ENCODE results near the gene RNF212. TPM values are rescaled to one million over a fixed set of nuclear protein-coding genes. Genes with fewer than 3 reads are reported as not detected.

Gene RNF212
- total RNA-seq, 2 experiments from 2014 or later = 0.88 to 1.0 TPM

DNA sequence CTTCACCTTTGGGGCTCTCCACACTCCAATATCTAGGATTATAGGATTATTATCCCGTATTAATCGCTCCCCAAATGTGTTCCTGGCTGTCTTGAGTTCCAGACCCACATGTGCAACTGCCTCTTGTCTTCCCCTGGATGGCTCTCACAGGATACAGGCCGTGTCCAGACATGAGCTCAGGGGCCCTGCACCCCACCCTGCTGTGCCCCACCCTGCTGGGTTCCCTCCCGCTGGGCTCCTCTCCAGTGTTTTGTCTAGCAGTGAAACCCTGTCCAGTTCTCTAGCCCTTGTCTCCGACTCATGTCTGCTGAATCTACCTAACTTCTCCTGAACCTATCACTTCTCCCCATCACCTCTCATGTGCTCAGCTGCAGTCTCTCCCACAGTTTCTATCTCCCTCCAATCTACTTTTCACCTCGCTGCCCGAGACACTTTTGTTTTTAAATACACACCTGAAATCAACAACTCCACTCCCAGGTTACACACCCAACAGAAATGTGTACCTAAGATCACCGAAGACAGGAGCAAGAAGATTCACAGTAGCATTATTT lies 2.0 kb downstream of the RNF212 start:
- ChIA-PET CTCF (no interaction called here), POLR2A (no interaction called here)
- H3K27ac Mint-ChIP-seq = no peak overlapping the region
- no peaks in the 10 kb centered on the region for H3K9me3 Mint-ChIP-seq
- H3K4me1 Mint-ChIP-seq = no peaks in the 10 kb centered on the region
- no peak for DNase-seq
- no peak overlapping the region for H3K4me3 Mint-ChIP-seq
- peaks cover 19% of the 10 kb centered on the region for H3K27me3 Mint-ChIP-seq
- H3K36me3 Mint-ChIP-seq (ENCODE audit: low read depth) = no peaks in the 10 kb centered on the region

DNA sequence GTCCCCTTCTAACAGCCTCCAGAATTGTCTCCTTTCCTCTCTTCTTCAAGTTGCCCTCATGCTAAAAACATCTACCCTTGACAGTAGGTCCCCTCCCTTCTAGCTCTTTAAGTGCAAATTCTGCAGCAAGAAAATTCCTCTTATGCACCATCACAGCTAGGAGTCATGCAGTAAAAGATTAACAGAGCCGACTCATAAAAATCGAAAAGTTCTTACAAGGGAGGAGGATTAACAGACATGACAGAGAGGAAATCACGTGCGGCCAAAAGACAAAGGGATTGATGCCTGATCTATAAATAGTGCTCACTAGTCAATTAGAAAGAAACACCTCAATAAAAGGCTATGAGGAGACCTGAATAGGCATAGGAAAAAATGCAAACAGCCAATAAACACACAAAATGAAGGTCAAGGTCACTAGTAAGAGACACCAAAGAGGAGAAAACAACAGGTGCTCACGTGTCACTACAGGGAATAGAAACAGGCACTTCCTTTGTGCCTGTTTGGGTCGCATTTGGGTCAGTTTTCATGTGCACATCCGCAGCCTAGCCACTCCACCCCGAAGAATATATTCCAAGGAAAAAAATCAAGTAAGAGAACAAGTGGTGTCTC lies 3.4 kb downstream of the RNF212 start:
- no peak overlapping the region for H3K27ac Mint-ChIP-seq
- no peak overlapping the region for H3K4me3 Mint-ChIP-seq
- no peaks in the 10 kb centered on the region for H3K4me1 Mint-ChIP-seq
- no peaks in the 10 kb centered on the region for H3K9me3 Mint-ChIP-seq
- no peaks in the 10 kb centered on the region for H3K36me3 Mint-ChIP-seq (ENCODE audit: low read depth)
- ChIA-PET POLR2A (no interaction called here), CTCF (no interaction called here)
- peaks cover 16% of the 10 kb centered on the region for H3K27me3 Mint-ChIP-seq
- DNase-seq = no peak

DNA sequence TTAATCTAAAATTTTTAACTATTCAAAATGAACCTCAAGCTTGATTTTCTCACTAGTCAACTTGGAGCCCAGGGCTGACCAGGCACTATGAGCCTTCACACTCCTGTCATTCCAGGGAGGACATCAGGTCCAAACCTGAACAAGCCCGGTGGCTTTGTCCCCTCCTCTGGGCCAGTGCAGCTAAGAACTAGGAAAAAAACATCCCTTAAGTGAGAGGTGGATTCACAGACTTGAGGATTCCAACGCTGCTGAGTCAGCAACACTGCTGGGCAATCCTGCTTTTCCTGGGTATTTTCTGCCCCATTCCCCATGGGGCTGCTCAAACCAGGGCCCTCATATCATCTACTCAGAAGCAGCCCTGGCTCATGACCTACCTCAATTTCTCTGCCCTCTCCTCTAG lies 4.0 kb downstream of the RNF212 start:
- Mint-ChIP-seq H3K4me3 (no peak overlapping the region), H3K4me1 (no peaks in the 10 kb centered on the region)

DNA sequence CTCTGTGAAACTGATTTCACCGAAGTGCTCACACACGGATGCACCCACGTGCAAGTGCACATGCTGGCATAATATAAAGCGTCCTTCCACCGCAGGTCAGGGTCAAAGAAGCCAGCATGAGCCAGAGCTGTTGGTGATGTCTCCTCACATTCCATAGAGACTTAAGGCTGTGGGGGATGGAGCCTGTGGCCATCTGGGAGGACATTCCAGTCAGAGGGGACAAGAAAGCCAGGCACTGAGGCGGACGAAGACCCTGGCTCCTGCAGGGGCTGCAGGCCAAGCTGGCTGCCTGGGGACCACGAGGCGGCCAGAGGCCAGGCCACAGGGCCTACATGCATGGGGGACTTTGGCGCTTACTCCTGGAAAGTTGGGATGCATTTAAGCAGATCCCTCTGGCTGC lies 7.7 kb downstream of the RNF212 start:
- no peak for DNase-seq
- Mint-ChIP-seq H3K4me3 (no peak overlapping the region), H3K27me3 (peaks cover 10% of the 10 kb centered on the region), H3K4me1 (no peaks in the 10 kb centered on the region), H3K9me3 (no peaks in the 10 kb centered on the region), H3K27ac (no peak overlapping the region), H3K36me3 (ENCODE audit: low read depth) (no peaks in the 10 kb centered on the region)
- POLR2A ChIA-PET = interaction anchor here (0.7 kb wide), 1 partner anchor 9 kb away, joined by 3 read pairs; no protein-coding TSS in a partner anchor
- CTCF ChIA-PET = no interaction called here

More for the DNA sequence above, 4.0 kb downstream of the RNF212 start:
- POLR2A ChIA-PET = no interaction called here
- no peak for DNase-seq
- no peaks in the 10 kb centered on the region for H3K9me3 Mint-ChIP-seq
- no peak overlapping the region for H3K27ac Mint-ChIP-seq
- H3K27me3 Mint-ChIP-seq = peaks cover 16% of the 10 kb centered on the region
- H3K36me3 Mint-ChIP-seq (ENCODE audit: low read depth) = no peaks in the 10 kb centered on the region
- CTCF ChIA-PET = no interaction called here

DNA sequence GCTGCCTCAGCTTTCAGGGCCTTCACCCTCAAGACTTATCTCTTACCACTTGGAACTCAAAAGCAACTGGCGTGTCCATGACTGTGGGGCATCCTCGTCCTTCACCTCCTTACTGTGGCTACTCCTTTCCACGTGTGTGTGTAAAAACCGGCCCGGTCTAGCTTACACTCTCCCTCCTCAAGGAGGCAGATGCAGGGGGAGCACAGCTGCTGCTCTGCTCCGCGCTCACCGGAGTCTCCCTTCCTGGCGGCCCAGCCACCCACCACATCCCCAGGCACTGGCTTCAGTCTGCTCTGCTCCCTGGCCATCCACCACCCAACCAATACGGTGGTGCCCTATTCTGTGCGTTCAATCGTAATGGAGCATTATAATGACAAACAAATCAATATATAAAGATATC lies 8.3 kb downstream of the RNF212 start:
- no peak overlapping the region for H3K4me3 Mint-ChIP-seq
- H3K36me3 Mint-ChIP-seq (ENCODE audit: low read depth) = no peaks in the 10 kb centered on the region
- no peak for DNase-seq
- H3K4me1 Mint-ChIP-seq = no peaks in the 10 kb centered on the region
- ChIA-PET POLR2A (interaction anchor here (0.7 kb wide), 1 partner anchor 9 kb away, joined by 3 read pairs; no protein-coding TSS in a partner anchor), CTCF (no interaction called here)
- H3K9me3 Mint-ChIP-seq = no peaks in the 10 kb centered on the region
- H3K27ac Mint-ChIP-seq = no peak overlapping the region
- H3K27me3 Mint-ChIP-seq = peaks cover 6% of the 10 kb centered on the region

DNA sequence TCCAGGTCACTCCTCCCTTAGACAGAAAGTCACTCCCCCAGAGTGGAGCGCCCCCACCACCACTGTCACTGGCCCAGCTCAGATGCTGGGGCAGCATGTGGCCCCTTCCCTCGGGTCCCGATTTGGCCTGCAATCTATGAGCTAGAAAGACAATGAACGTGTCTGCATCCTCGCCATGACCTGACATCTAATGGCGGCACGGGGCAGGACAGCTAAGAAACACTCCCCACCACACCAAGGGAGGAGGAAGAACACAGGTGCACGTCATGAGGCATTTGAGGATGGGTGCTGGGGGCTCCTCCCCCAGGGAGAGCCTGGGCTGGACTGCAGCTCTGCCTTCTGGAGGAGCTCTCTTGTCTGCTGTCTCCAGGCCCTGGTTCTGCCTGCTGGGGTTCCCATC lies 8.7 kb downstream of the RNF212 start:
- Mint-ChIP-seq H3K4me3 (no peak overlapping the region), H3K36me3 (ENCODE audit: low read depth) (no peaks in the 10 kb centered on the region), H3K4me1 (no peaks in the 10 kb centered on the region), H3K27me3 (peaks cover 2% of the 10 kb centered on the region), H3K9me3 (no peaks in the 10 kb centered on the region), H3K27ac (no peak overlapping the region)
- CTCF ChIA-PET = no interaction called here
- DNase-seq = no peak
- POLR2A ChIA-PET = no interaction called here

DNA sequence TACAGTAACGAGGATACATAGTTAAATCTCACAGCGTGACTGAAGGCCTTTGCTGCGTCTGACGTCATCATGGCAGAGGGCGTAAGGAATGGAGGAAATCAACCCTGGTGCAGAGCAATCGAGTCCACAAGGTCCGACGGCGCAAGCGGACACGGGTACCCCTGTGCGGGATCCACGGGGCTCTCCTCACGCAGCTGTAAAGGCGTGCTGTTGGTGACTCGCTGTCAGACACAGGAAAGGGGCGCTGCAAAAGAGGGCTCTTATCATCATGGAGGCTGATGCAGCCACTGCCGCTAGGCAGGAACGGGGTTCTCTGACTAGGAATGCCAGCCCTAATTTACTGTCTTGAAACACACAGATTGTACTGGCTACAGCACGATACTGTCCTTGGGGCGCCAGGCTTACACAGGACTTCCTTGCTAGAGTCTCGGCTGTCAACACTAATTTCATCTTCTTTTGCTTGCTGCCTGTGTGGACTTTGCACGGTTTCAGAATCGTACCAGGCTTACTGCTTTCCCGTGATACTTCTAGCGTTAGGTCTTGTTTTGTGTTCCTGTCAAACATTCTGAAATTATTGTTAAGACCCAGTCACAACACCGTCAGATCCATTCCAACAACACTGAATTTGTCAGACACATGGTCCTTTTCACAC lies 13.6 kb downstream of the RNF212 start:
- no peaks in the 10 kb centered on the region for H3K36me3 Mint-ChIP-seq (ENCODE audit: low read depth)
- H3K9me3 Mint-ChIP-seq = no peaks in the 10 kb centered on the region

DNA sequence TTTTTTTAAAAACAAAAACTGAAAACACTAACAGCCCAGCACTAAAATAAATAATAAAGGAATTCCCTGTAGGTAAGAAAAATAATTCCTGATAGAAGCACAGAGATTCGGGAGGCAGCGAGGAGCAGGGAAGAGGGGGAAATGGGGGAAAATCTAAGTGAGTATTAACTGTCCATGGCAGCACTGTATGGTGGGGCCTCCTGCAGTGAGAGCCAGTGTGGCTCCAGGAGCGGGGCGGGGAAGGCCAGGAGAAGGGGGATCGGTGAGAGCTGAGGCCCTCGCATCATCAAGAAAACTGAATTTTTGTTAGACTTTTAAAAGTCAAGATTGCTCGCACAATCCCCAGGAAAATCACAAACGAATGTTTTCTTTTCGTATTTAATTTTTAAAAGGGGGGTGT lies 14.1 kb downstream of the RNF212 start:
- Mint-ChIP-seq H3K4me1 (no peaks in the 10 kb centered on the region), H3K27ac (no peak overlapping the region), H3K4me3 (no peak overlapping the region), H3K27me3 (no peaks in the 10 kb centered on the region), H3K9me3 (no peaks in the 10 kb centered on the region), H3K36me3 (ENCODE audit: low read depth) (no peaks in the 10 kb centered on the region)
- CTCF ChIA-PET = no interaction called here
- POLR2A ChIA-PET = no interaction called here
- no peak for DNase-seq

More for the DNA sequence above, 13.6 kb downstream of the RNF212 start:
- ChIA-PET POLR2A (no interaction called here), CTCF (no interaction called here)
- H3K4me1 Mint-ChIP-seq = no peaks in the 10 kb centered on the region
- H3K27ac Mint-ChIP-seq = no peak overlapping the region
- DNase-seq = no peak
- no peaks in the 10 kb centered on the region for H3K27me3 Mint-ChIP-seq
- no peak overlapping the region for H3K4me3 Mint-ChIP-seq

DNA sequence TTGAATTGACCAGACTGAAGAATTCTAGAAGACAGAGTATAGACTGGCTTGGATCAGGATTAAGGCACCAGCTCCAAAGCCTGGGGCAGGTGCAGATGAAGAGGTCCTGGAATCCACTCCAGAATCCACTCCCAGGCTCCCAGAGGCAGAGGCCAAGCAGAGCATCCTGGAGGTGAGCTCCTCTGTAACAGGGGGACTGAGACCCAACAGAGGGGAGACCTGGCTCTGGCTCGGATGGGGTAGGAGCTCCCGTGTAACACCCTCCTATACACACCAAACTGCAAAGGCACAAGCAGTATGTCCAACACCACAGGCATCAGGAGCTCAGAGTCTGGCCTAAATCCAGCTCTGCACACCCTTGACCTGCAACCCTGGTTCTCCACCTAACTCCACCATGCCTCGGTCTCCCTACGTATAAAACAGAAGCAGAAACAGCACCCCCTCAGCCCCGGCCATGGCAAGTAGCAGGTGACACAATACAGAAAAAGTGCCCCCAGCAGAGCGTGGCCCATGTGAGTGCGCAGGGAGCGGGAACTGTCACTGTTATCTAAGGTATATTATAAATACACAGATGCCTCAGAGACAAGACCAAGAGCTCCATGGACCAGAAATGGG lies 14.9 kb downstream of the RNF212 start:
- Mint-ChIP-seq H3K4me1 (no peaks in the 10 kb centered on the region), H3K36me3 (ENCODE audit: low read depth) (no peaks in the 10 kb centered on the region), H3K4me3 (no peak overlapping the region), H3K9me3 (no peaks in the 10 kb centered on the region), H3K27me3 (no peaks in the 10 kb centered on the region), H3K27ac (no peak overlapping the region)
- DNase-seq = no peak
- CTCF ChIA-PET = no interaction called here
- POLR2A ChIA-PET = no interaction called here

DNA sequence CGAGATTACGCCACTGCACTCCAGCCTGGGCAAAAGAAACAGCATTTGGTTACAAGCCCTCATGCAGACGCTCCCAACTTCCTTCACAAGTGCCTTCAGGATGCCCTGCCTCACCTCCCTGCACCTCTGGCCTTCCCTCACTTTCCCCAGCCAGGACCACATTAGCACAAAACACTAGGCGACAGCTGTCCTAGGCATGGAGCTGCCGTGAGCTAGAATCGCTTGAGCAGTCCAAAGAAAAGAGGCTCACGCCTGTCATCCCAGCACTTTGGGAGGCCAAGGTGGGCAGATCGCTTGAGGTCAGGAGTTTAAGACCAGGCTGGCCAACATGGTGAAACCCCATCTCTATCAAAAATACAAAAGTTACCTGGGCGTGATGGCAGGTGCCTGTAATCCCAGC lies 15.8 kb downstream of the RNF212 start:
- ChIA-PET POLR2A (no interaction called here), CTCF (no interaction called here)
- Mint-ChIP-seq H3K4me3 (no peak overlapping the region), H3K36me3 (ENCODE audit: low read depth) (no peaks in the 10 kb centered on the region), H3K4me1 (no peaks in the 10 kb centered on the region), H3K27me3 (no peaks in the 10 kb centered on the region), H3K27ac (no peak overlapping the region), H3K9me3 (no peaks in the 10 kb centered on the region)
- DNase-seq = no peak

DNA sequence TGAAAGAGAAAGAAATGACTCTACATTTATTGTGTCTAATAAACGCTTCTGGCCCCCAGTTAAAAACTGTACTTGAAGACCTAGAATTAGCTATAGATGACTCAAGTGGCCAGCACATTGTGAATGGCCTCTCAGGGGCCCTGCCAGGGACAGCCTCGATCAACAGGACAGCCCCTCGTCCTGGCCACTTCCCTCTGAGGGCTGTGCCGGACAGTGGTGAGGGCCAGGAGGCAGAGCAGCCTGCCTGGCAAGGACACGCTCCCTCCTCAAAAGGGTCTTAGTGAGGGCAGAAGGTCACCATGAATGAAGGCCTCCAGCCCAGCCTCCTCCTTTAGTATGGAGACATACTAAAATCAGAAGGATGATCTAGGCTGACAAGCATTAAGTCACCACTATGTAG lies 16.5 kb downstream of the RNF212 start:
- no peak overlapping the region for H3K27ac Mint-ChIP-seq
- ChIA-PET POLR2A (no interaction called here), CTCF (no interaction called here)
- H3K4me3 Mint-ChIP-seq = no peak overlapping the region
- H3K36me3 Mint-ChIP-seq (ENCODE audit: low read depth) = no peaks in the 10 kb centered on the region
- no peak for DNase-seq
- H3K4me1 Mint-ChIP-seq = no peaks in the 10 kb centered on the region
- no peaks in the 10 kb centered on the region for H3K27me3 Mint-ChIP-seq
- no peaks in the 10 kb centered on the region for H3K9me3 Mint-ChIP-seq

DNA sequence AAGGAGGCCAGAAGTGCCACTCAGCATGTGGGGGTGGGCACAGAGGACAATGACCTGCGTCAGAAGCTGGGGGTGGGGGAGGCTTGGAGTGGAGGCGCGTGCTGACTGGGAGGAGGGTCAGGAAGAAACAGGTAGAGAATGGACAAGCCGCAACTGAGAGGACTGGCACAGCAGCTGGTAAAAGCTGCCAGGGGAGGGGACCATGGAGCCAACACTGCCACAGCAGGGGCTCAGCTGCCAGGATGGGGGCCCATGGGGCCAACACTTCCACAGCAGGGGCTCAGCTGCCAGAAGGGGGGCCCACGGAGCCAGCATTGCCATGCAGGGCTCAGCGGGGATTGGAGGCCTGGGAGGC lies 19.1 kb downstream of the RNF212 start:
- H3K4me3 Mint-ChIP-seq = no peak overlapping the region

DNA sequence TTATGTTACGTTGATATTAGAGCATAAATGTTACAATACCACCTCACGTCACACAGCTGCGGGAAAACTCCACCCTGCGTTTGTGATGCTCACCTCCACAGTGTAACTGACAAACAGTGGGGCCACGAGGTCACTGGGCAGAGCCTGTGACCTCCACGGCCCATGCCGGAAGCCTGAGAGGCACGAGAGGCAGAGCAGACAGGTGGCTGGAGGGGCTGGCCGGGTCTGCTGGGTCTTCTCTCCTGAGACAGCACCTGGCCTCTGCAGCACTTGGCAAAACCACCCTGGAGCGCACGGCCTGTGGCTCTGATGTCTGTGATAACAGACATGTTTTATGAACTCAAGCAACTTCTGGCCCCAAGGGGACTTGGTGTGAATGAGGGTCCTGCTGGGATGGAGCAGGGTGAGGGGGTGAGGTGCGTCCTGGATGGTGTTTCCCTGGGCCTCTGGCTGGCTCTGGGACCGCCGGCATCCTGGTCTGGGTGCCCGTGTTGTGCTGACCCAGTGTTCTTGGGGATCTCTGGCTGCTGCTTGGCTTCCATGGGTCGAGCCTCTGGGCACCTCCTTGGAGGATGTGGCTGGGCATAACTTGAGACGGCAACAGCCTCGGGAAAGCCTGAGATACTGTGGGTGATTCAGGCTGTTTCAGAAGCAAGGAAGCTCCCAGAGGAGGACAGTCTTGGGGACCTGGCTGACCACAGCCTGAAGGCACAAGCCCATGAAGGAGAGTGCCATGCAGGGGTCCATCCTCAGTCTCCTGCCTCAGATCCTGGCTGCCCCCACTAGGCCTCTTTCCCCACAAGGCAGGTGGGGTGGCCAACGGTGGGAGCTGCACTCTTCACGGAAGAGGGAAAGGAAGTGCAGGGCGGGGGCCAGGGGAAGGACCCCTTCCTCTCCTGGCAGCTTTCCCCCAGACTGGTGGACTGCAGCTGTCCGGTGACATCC lies 19.7 kb downstream of the RNF212 start:
- Mint-ChIP-seq H3K27me3 (no peaks in the 10 kb centered on the region), H3K27ac (no peak overlapping the region), H3K4me3 (no peak overlapping the region), H3K9me3 (peaks cover 7% of the 10 kb centered on the region), H3K36me3 (ENCODE audit: low read depth) (no peaks in the 10 kb centered on the region), H3K4me1 (no peaks in the 10 kb centered on the region)
- ChIA-PET POLR2A (no interaction called here), CTCF (no interaction called here)
- no peak for DNase-seq

More for the DNA sequence above, 19.1 kb downstream of the RNF212 start:
- no peak for DNase-seq
- Mint-ChIP-seq H3K27me3 (no peaks in the 10 kb centered on the region), H3K4me1 (no peaks in the 10 kb centered on the region), H3K36me3 (ENCODE audit: low read depth) (no peaks in the 10 kb centered on the region), H3K9me3 (peaks cover 5% of the 10 kb centered on the region), H3K27ac (no peak overlapping the region)
- ChIA-PET CTCF (no interaction called here), POLR2A (no interaction called here)

Data from activated CD4-positive, alpha-beta memory T cell treated with anti-CD3 and anti-CD28 coated beads, Interleukin-2, amount 10 ng/mL, durations not matched to agents 7 days and 5 days (primary cell).